Superior temporal gyrus (tissue), 1 donor: ENCODE measurements around the gene LYPD4.
A peak's percentile ranks its signal among the peaks of the same experiment; 100 is the strongest.
"Not testable (repeated sequence)": the region's sequence is repeated elsewhere in the genome, so short reads cannot be mapped to it uniquely, and the experiment has no call there.

Experiments
- DNase-seq: peaks from one replicate; pipeline ENCODE4 v3.0.0-alpha.2; 2016; ENCODE audit errors: extremely low spot score

LYPD4 gene

GRCh38 chr19:41801031-41801430, 43.5 kb downstream of the LYPD4 start:
- DNase-seq: no peak

GRCh38 chr19:41799444-41800000, 45.0 kb downstream of the LYPD4 start:
- no peak for DNase-seq

- DNase-seq: no peak
Observed at GRCh38 chr19:41796901-41797300, 47.6 kb downstream of the LYPD4 start.

GRCh38 chr19:41796362-41796761, 48.1 kb downstream of the LYPD4 start, which contains the start of gene CEACAM3:
TSS of gene CEACAM3 (plus strand) at chr19:41796587. CDS start at chr19:41796678, 91 bp downstream.
- no peak for DNase-seq

GRCh38 chr19:41795031-41795461, 49.4 kb downstream of the LYPD4 start:
- DNase-seq: peak; percentile 27

- DNase-seq: no peak
Observed at GRCh38 chr19:41793414-41793727, 51.1 kb downstream of the LYPD4 start.

GRCh38 chr19:41792513-41793413, 51.7 kb downstream of the LYPD4 start:
- no peak for DNase-seq

GRCh38 chr19:41789053-41789452, 55.4 kb downstream of the LYPD4 start:
- DNase-seq: not testable (repeated sequence)

- DNase-seq: not testable (repeated sequence)
Observed at GRCh38 chr19:41788518-41788917, 56.0 kb downstream of the LYPD4 start.
